Esophagus muscularis mucosa (tissue), 3 donors: Measurements from ENCODE around the gene LIME1.

Source experiments
- CTCF ChIP-seq, 3 experiments: fragments of 200-600 bp in 2 of 3; fragments of 450-650 bp in 1 of 3; sonication (generic) in 2 of 3; IDR thresholded peaks; one replicate each; pipeline ENCODE4 v1.5.1; 2017 to 2019; ENCODE audit warnings: antibody characterized with exemption in 3 of 3, mild to moderate bottlenecking in 2 of 3, moderate library complexity in 1 of 3
- POLR2A ChIP-seq: fragments of 450-650 bp; IDR thresholded peaks from one replicate; pipeline ENCODE4 v1.6.1; 2017; ENCODE audit warnings: antibody characterized with exemption, moderate library complexity, mild to moderate bottlenecking, low read depth
- POLR2AphosphoS5 ChIP-seq, 2 donors: sonication (generic); formaldehyde crosslinking; IDR thresholded peaks; one replicate each; pipeline ENCODE4 v1.6.1; 2017; ENCODE audit warnings: antibody characterized with exemption in 2 of 2

- no peak for TF ChIP-seq POLR2A
- no peak for TF ChIP-seq CTCF (IDR thresholded peaks at IDR 0.05)
- no peak for TF ChIP-seq POLR2AphosphoS5 (IDR thresholded peaks at IDR 0.05)
Observed at GRCh38 chr20:63745961-63746731, 9.7 kb downstream of the LIME1 start.
